ENCODE data around the gene LIPM.

LIPM gene

DNA sequence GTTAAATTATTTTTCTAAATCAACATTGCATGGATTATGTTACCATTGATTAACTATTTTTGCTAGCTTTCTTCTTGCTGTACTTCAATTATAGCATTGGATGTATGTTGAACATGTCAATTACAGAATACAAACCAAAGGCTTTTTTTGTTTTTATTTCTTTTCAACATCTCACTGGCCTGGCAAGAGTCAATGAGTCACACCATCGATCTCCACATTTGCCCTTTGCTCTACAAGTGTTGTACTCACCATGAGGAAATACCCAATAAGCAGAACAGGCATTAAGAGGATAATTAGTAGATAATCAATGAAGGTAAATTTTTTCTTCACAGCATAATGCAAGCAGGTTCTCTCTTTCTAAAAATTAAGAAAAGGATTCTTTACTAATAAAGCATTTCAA lies 25.8 kb downstream of the LIPM start:
- TF ChIP-seq TCF12 (IDR thresholded peaks at IDR 0.05; ENCODE audit: low read depth): no peak
- no peak for TF ChIP-seq EP300 (IDR thresholded peaks at IDR 0.05; ENCODE audit: borderline replicate concordance)

DNA sequence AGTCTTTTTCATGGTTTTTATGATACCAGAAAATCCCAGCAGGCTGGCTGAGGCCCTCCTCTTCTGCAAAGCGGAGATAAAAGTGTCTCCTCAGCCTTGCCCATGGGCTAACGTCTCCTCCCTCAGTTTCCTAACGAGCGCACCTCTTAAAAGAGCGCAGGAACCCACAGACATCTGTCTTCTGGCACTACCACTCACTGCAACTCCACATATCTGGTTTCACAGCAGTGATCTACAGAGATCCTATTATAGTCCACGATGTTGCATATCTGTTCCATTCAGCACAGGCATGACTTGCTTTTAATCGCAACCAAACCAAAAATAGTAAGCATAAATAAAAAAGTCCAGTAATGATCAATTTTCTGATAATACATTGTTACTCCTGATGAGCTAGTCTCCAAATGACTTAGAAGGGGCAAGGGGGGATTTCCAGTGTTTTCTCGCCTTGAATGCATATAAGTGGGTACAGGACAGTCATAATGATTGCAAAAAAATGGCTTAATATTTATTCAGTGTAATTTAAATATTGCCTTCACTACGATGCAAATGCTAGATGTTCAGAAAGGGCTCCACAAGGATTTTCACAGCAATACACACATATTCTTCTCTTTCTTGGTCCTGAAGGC lies 28.2 kb downstream of the LIPM start:
- TF ChIP-seq EGR1 (IDR thresholded peaks at IDR 0.05) (no peak), EP300 (IDR thresholded peaks at IDR 0.05; ENCODE audit: borderline replicate concordance) (no peak), FOXM1 (IDR thresholded peaks at IDR 0.05; ENCODE audit: borderline replicate concordance, low read depth) (no peak), NFIC (IDR thresholded peaks at IDR 0.05) (no peak), YY1 (IDR thresholded peaks at IDR 0.05; ENCODE audit: low read depth) (no peak), TCF12 (IDR thresholded peaks at IDR 0.05; ENCODE audit: low read depth) (no peak), ZBTB7A (IDR thresholded peaks at IDR 0.05; ENCODE audit: low read depth) (no peak), CEBPB (IDR thresholded peaks at IDR 0.05) (no peak), RAD21 (IDR thresholded peaks at IDR 0.05; ENCODE audit: low read depth) (no peak), TEAD4 (IDR thresholded peaks at IDR 0.05) (no peak), CREB1 (IDR thresholded peaks at IDR 0.05; ENCODE audit: low read depth) (no peak), TAF1 (IDR thresholded peaks at IDR 0.05; ENCODE audit: low read depth) (no peak)
- TF ChIP-seq, protein P1, sequence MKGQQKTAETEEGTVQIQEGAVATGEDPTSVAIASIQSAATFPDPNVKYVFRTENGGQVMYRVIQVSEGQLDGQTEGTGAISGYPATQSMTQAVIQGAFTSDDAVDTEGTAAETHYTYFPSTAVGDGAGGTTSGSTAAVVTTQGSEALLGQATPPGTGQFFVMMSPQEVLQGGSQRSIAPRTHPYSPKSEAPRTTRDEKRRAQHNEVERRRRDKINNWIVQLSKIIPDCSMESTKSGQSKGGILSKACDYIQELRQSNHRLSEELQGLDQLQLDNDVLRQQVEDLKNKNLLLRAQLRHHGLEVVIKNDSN (IDR thresholded peaks at IDR 0.05): no peak
- TF ChIP-seq, protein P2, sequence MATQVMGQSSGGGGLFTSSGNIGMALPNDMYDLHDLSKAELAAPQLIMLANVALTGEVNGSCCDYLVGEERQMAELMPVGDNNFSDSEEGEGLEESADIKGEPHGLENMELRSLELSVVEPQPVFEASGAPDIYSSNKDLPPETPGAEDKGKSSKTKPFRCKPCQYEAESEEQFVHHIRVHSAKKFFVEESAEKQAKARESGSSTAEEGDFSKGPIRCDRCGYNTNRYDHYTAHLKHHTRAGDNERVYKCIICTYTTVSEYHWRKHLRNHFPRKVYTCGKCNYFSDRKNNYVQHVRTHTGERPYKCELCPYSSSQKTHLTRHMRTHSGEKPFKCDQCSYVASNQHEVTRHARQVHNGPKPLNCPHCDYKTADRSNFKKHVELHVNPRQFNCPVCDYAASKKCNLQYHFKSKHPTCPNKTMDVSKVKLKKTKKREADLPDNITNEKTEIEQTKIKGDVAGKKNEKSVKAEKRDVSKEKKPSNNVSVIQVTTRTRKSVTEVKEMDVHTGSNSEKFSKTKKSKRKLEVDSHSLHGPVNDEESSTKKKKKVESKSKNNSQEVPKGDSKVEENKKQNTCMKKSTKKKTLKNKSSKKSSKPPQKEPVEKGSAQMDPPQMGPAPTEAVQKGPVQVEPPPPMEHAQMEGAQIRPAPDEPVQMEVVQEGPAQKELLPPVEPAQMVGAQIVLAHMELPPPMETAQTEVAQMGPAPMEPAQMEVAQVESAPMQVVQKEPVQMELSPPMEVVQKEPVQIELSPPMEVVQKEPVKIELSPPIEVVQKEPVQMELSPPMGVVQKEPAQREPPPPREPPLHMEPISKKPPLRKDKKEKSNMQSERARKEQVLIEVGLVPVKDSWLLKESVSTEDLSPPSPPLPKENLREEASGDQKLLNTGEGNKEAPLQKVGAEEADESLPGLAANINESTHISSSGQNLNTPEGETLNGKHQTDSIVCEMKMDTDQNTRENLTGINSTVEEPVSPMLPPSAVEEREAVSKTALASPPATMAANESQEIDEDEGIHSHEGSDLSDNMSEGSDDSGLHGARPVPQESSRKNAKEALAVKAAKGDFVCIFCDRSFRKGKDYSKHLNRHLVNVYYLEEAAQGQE (IDR thresholded peaks at IDR 0.05; ENCODE audit: low read depth): no peak
- TF ChIP-seq, protein P3, sequence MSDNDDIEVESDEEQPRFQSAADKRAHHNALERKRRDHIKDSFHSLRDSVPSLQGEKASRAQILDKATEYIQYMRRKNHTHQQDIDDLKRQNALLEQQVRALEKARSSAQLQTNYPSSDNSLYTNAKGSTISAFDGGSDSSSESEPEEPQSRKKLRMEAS (IDR thresholded peaks at IDR 0.05): no peak

DNA sequence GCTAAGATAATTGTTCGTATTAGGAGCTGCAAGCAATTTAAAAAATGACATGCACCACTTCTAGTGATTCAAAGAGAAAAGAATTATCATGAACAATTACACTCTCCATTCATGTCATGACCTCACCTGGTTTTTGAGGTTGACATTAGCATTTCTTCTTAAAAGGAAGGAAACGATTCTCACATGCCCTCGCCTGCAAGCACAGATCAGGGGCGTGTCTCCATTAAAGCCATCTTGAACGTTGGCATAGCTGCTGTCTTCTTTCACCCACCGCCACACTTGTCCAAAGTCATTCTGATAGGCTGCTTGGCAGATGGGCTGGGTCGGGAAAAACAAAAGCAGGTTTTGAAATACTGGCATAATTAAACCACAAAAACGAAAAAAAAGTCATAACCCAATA lies 29.2 kb downstream of the LIPM start:
- TF ChIP-seq TCF12 (IDR thresholded peaks at IDR 0.05; ENCODE audit: low read depth) (no peak), YY1 (IDR thresholded peaks at IDR 0.05; ENCODE audit: low read depth) (no peak), CEBPB (IDR thresholded peaks at IDR 0.05) (no peak), CREB1 (IDR thresholded peaks at IDR 0.05; ENCODE audit: low read depth) (no peak), TEAD4 (IDR thresholded peaks at IDR 0.05) (no peak), ZBTB7A (IDR thresholded peaks at IDR 0.05; ENCODE audit: low read depth) (no peak), EP300 (IDR thresholded peaks at IDR 0.05; ENCODE audit: borderline replicate concordance) (no peak), FOXM1 (IDR thresholded peaks at IDR 0.05; ENCODE audit: borderline replicate concordance, low read depth) (no peak), NFIC (IDR thresholded peaks at IDR 0.05) (no peak), RAD21 (IDR thresholded peaks at IDR 0.05; ENCODE audit: low read depth) (no peak), TAF1 (IDR thresholded peaks at IDR 0.05; ENCODE audit: low read depth) (no peak), EGR1 (IDR thresholded peaks at IDR 0.05) (no peak)
- TF ChIP-seq, protein P3 (IDR thresholded peaks at IDR 0.05): no peak
- TF ChIP-seq, protein P1 (IDR thresholded peaks at IDR 0.05): no peak
- TF ChIP-seq, protein P2 (IDR thresholded peaks at IDR 0.05; ENCODE audit: low read depth): no peak

DNA sequence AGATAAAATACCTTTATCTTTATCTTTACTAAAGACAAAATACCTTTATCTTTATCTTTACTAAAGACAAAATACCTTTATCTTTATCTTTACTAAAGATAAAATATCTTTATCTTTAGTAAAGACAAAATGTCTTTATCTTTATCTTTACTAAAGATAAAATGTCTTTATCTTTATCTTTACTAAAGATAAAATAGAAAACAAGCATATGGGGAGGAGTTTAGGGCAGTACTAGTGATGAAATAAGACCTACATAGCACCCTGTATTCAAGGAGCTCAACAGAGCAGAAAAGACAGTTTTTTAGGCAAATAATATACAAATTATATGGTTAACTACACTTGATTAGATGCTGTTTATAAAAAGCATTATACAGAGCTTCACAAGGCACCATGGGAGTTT lies 29.8 kb downstream of the LIPM start:
- TF ChIP-seq CREB1 (IDR thresholded peaks at IDR 0.05; ENCODE audit: low read depth): no peak
- TF ChIP-seq, protein P1 (IDR thresholded peaks at IDR 0.05): no peak
- no peak for TF ChIP-seq TCF12 (IDR thresholded peaks at IDR 0.05; ENCODE audit: low read depth)
- no peak for TF ChIP-seq CEBPB (IDR thresholded peaks at IDR 0.05)
- TF ChIP-seq ZBTB7A (IDR thresholded peaks at IDR 0.05; ENCODE audit: low read depth): no peak
- no peak for TF ChIP-seq EP300 (IDR thresholded peaks at IDR 0.05; ENCODE audit: borderline replicate concordance)
- no peak for TF ChIP-seq FOXM1 (IDR thresholded peaks at IDR 0.05; ENCODE audit: borderline replicate concordance, low read depth)
- TF ChIP-seq TEAD4 (IDR thresholded peaks at IDR 0.05): no peak
- TF ChIP-seq, protein P2 (IDR thresholded peaks at IDR 0.05; ENCODE audit: low read depth): no peak
- TF ChIP-seq NFIC (IDR thresholded peaks at IDR 0.05): no peak
- no peak for TF ChIP-seq RAD21 (IDR thresholded peaks at IDR 0.05; ENCODE audit: low read depth)
- no peak for TF ChIP-seq YY1 (IDR thresholded peaks at IDR 0.05; ENCODE audit: low read depth)

Data from Ishikawa (cell line).